Dermis blood vessel endothelial cell (primary cell): Measurements from ENCODE around the gene ATXN1. TPM values are rescaled to one million over a fixed set of nuclear protein-coding genes. Genes with fewer than 3 reads are reported as not detected.

ENCODE experiments used
- DNase-seq: peaks from one replicate; pipeline ENCODE4 v3.0.0; 2010
- total RNA-seq: library from RNA; depleted of rRNA; stranded (reverse); fragments of >200 nt; gene quantifications from 2 replicates; pipeline ENCODE4 v1.2.3, GENCODE V29; 2014

Gene ATXN1
- total RNA-seq, 1 donor from 2014 or later = 15.3 TPM

- no peak for DNase-seq
Observed at GRCh38 chr6:16346831-16347230, 414.4 kb downstream of the ATXN1 start.

DNA sequence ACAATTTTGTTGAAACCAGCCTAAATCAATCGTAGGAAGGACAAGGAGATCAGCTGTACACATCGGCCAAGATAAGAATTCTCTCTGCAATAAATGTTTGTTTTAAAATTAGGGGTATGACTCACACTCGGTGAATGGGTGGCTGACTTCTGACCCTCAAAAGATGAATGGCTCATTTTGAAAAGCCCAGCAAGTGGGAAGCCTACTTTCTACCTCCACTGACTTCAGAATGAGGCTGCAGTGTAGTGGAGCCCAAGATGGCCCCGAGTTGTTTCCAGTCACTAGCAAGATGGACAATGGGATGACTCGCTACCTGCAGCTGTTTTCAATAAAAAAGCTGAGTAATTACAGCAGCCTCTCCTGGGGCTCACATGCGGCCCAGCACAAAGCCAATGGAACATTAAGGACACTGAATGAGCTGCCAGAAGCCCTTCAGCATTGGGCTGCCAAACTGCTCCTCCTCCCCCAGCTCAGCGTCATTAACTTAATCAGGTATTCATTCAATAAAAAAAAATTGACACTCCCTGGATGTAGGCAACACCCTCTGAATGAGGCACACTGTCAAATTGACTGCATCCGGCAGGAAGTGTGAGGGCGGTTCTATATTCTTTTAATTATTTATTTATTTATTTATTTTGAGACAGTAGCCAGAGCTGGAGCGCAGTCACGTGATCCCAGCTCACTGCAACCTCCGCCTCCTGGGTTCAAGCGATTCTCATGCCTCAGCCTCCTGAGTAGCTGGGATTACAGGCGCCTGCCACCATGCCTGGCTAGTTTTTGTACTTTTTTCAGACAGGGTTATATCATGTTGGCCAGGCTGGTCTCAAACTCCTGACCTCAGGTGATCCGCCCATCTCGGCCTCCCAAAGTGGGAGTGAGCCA lies 415.6 kb downstream of the ATXN1 start:
- DNase-seq = peak; percentile 86

DNA sequence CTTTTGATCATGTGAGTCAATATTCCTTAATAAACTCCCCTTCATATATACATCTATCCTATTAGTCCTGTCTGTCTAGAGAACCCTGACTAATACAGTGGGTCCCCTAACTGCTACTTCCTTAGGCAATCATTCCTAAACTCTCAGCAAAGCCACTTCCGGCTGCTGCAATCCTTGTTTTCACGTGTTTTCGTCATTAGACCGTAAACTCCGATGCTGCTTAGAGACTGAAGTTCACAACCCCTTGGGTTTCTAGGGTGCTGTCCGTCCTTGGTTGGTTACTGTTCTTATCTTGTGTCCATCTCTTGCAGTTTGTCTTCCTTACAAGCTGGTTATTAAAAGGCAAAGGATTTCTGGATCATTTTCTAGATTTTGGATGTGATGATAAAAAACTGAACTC lies 416.5 kb downstream of the ATXN1 start:
- peak; percentile 62 for DNase-seq

- DNase-seq = no peak
Observed at GRCh38 chr6:16343593-16343992, 417.7 kb downstream of the ATXN1 start.

- no peak for DNase-seq
Observed at GRCh38 chr6:16339265-16339587, 422.0 kb downstream of the ATXN1 start.

- peak; percentile 97 for DNase-seq
Observed at GRCh38 chr6:16338577-16339264, 422.5 kb downstream of the ATXN1 start.

DNA sequence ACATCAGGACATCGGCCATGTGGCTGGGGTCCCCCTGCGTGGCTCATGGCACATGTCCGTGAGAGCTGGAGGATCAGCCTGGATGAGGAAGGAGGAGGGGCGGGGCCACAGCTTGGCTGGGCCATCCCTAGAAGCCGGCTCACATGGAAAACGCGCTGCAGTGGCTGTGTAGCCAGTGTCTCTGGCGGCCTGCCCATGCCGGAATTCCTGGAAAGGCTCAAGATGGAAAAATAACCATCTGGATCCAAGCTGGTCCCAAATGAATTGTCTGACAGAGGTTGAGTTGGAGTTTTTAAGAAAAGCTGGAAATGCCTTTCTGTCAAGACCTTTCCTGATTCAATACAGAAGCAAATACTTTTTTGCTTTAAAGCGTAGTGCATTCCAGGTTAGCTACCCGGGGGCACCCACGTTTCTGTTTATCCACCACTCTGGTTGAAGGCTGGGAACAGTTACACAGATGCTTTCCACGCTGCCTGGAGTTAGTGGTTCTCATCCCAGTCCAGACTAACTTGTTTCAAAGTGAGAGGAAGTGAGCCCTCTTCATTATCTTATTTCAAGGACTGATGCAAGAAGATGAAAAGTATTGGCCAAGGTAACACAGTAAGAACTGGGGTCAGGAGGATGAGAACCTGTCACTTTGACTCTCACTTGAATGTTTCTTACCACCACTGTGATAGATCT lies 423.8 kb downstream of the ATXN1 start:
- peak; percentile 99 for DNase-seq

- DNase-seq = no peak
Observed at GRCh38 chr6:16336911-16337294, 424.4 kb downstream of the ATXN1 start.

DNA sequence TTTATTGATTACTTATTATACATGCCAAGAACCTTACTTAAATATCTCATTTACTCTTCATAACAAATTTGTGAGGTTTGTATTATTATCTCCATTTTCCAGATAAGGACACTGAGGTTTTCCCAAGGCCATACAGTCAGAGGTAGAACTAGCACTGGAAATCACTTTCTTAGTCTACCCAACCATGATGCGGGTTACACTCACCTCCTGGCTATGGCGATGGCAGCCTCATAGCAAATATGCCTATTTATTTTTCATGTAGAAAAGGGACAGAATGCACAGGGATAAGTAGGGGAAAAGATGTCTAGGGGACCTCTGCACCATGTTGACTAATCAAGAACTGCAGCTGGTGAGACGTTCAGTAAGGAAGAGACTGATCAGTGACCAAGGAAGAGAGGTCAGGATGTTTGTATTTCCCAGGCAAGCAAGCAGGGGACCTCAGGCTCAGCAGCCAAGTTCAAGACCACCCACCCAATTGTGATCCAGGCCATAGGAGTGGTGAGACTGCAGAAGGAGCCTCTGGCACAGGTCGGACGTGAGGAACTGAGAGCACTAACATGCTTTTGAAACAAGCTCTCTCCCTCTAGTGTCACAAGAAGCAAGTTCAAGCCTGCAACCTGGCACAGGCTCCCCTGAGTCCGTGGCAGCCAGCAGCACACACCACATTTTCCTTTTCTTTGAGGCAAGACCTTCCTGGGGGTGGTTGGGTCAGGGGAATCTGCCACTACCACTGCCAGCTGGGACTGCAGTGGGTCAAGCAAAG lies 425.0 kb downstream of the ATXN1 start:
- DNase-seq = peak; percentile 43

DNA sequence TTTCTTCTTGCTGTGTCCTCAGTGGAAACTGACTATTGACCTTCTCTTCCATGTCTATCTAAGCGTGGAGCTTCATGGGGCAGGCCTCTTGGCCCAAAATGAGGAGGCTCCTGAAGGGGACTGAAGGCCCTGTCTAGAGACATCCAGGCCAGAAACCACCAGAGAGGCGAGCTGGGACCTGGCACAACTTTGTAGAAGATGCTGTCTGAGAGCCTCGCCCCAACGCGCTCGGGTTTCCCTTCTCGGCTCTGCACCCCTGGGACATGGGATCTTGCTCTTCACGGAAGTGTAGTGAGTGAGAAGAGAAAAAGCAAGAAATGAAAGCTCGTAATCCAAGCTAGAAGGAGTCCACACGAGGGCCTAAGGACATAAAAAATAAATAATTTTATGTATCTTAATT lies 426.1 kb downstream of the ATXN1 start:
- no peak for DNase-seq

GRCh38 chr6:16334671-16335070 lies 426.6 kb downstream of the ATXN1 start:
- no peak for DNase-seq

GRCh38 chr6:16333580-16333979 lies 427.7 kb downstream of the ATXN1 start:
- peak; percentile 14 for DNase-seq

- DNase-seq = peak; percentile 90
Observed at GRCh38 chr6:16332175-16332542, 429.1 kb downstream of the ATXN1 start.

DNA sequence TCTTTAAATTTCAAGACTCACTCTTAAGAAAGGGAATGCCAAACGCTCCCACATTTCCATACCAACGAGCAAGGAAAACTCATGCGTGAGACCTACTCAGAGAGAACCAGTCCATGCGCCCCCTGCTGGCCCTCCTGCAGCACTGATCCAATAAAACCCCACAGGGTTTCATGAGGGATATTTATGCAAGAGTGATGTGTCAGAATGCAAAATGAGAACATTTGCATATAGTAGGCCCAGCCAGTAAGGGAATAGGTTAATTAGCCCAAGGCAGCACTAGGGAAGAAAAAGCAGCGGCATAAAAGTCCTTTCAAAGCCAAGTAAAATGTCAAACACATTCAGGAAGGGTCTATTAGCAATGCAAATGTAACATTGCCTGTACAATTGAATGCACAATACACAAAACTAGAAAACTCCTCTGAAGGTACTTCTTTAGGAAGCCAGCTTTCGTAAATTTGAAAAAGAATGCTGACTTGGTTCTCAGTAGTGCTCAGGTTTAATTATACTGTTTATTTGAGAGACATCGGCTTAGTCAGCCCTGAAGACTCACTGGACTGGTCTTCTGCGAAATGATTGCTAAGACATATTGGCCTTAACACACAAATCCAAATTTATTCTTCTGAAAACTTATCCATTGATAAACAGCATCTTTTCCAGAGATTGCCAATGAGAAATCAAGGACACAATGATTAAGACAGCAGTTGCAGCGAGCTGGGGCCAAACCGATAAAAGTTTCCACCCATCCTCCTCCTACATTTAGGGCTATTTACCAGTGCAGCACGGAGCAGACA lies 429.7 kb downstream of the ATXN1 start:
- peak; percentile 87 for DNase-seq

DNA sequence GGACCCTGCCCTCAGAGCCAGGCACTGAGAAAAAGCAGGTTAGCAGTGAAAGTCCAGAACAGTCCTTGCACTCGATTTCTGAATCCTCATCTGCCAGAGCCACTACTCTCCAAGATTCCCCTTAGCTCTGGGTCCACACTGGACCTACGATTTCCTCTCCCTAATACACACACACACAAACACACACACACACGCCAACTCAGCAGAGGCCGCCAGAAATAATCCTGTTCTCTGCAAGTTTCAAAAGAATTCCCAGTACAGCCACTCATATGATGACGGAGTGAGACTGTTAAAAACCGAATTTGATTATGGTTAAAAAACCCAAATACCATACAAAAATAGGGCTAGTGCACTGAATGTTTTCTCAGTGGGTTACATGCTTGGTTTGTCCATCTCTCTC lies 432.0 kb downstream of the ATXN1 start:
- DNase-seq = no peak

- DNase-seq = no peak
Observed at GRCh38 chr6:16327777-16328325, 433.4 kb downstream of the ATXN1 start.

DNA sequence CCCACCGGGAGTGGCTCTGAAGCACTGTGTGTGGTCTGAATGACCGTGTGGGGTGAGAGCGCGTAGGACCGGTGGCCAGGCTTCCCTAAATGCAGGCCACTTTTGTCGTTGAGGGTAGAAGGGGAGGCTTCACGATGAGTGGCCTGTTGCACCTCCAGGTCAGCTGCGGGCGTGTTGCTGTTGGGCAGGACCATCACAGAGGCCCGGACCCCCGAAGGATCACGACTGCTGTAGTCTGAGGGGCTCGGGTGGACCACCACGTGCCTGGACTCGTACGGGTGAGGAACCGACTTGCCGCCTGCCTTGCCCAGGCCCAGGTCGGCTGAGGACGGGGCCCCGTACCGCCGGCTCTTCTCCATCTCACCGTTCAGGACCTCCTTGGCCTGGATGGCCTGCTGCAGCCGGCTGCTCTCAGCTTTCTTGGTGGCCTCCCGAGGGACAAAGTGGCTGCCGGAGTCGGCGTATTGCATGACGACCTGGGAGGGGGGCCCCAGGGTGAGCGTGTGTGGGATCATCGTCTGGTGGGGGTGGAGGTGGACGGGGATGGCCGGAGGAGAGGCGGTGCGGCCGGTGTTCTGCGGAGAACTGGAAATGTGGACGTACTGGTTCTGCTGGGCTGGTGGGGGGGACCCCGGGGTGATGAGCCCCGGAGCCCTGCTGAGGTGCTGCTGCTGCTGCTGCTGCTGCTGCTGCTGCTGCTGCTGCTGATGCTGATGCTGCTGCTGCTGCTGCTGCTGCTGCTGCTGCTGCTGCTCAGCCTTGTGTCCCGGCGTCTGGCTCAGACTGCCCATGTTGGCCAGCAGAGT lies 434.1 kb downstream of the ATXN1 start:
- DNase-seq = no peak

DNA sequence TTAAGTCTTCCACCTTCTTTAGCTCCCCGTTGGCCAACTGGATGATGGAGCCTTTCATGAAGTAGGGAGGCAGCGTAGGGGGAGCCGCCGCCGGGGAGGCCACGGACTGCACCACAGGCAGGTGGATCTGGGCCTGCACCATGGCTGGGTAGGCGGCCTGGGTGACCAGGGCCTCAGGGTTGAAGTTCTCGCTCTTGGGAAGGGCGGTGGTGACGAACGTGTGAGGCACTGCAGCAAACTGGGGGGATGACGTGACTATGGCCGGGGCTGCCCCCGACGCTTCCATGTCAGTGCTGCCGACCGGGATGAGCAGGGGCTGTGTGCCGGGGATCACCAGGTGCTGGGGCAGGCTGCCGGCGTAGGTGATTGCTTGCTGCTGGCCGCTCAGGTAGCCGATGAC lies 434.7 kb downstream of the ATXN1 start:
- no peak for DNase-seq

DNA sequence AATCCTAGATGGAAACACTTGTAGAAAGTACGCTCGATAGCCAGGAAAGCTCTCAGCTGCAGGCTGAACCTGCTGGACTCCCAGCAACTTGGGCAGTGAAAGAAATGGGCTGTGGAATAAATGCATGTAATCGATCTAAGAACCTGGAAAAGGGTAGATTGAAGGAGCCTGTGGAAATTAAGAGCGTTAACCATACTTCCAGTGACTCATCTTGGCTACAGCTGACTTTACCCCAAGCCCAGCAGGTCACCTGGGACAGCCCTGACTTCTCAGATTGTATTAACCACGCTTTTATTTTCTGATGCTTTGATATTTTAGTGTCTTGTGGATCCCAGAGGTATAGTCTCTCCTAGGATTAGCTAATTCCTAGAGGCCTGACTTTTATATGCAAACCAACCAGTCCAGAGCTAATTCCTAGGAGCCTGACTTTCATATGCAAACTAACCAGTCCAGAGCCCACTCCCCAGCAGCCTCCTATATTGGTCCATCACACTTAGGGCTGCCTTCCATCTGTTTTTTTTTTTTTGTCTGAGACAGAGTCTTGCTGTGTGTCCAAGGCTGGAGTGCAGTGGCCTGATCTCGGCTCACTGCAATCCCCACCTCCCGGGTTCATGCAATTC lies 436.5 kb downstream of the ATXN1 start:
- DNase-seq = no peak

GRCh38 chr6:16324184-16324583 lies 437.1 kb downstream of the ATXN1 start:
- DNase-seq = no peak
